HCT116 (cell line): Measurements from ENCODE around the gene MCAT. TPM values are rescaled to one million over a fixed set of nuclear protein-coding genes. Genes with fewer than 3 reads are reported as not detected.

Source experiments
- ATAC-seq: fragments of 200-7000 bp; cut with Tn5 transposase; 2 replicates; pipeline ENCODE4 v1.9.1; 2020; ENCODE audit warnings: mild to moderate bottlenecking, moderate library complexity
- BruUV-seq: library from RNA; stranded (reverse); fragments of 400-500 nt; replicated peaks from 2 replicates; lab custom pipeline; 2021; lab: Mats Ljungman, UMichigan
- CTCF ChIA-PET: fragments of 300-600 bp; sonication (Branson Sonifier 250); formaldehyde crosslinking; loops from one replicate; lab custom pipeline; 2021; ENCODE audit warnings: antibody characterized with exemption; lab: Charles Lee
- POLR2A ChIA-PET: fragments of 300-600, 350-600 bp; sonication (Branson Sonifier 250); formaldehyde crosslinking; loops from one replicate; lab custom pipeline; 2021; ENCODE audit warnings: antibody characterized with exemption; lab: Charles Lee
- RAD21 ChIA-PET, 2 experiments: fragments of 300-600 bp; sonication (Branson Sonifier 250); formaldehyde crosslinking; loops; one replicate each; lab custom pipeline; 2023; ENCODE audit warnings: low total read pairs in 2 of 2; ENCODE audit not compliant: uncharacterized antibody in 2 of 2, unreplicated experiment in 2 of 2, low non-redundant PET in 1 of 2; lab: Charles Lee
- DNase-seq: peaks from one replicate; pipeline ENCODE4 v3.0.0-alpha.2; 2010; ENCODE audit warnings: low read depth, low spot score
- H2AFZ ChIP-seq: fragments of 200-600 bp; shearing (Covaris generic), sonication (generic); 2 replicates; pipeline ENCODE4 v1.6.1; 2017; ENCODE audit warnings: low read depth, mixed run types, mixed read lengths, antibody characterized with exemption, low read length; ENCODE audit not compliant: poor library complexity, severe bottlenecking
- H3K27ac ChIP-seq: 2 replicates; pipeline ENCODE4 v1.5.1; 2012; ENCODE audit warnings: low read depth, low read length
- H3K27me3 ChIP-seq: fragments of 200-600 bp; sonication (generic); 2 replicates; pipeline ENCODE4 v1.6.1; 2016; ENCODE audit warnings: mixed run types, low read length, mixed read lengths; ENCODE audit not compliant: insufficient read depth
- H3K36me3 ChIP-seq, 2 experiments: fragments of 200-500 bp in 1 of 2; fragments of 200-600 bp in 1 of 2; sonication (Bioruptor generic) in 1 of 2; sonication (generic) in 1 of 2; 2 replicates each; pipeline versions ENCODE4 v1.5.1 to v1.6.1; 2014 to 2016; ENCODE audit warnings: low read length in 2 of 2, inconsistent platforms in 1 of 2, mixed read lengths in 1 of 2, mixed run types in 1 of 2; ENCODE audit not compliant: insufficient read depth in 2 of 2, control insufficient read depth in 1 of 2
- H3K4me1 ChIP-seq, 2 experiments: fragments of 200-600 bp in 1 of 2; sonication (generic) in 1 of 2; 2 replicates each; pipeline versions ENCODE4 v1.5.1 to v1.6.1; 2012 to 2017; ENCODE audit warnings: low read length in 2 of 2, inconsistent platforms in 1 of 2, mild to moderate bottlenecking in 1 of 2, mixed read lengths in 1 of 2, mixed run types in 1 of 2, moderate library complexity in 1 of 2; ENCODE audit not compliant: insufficient read depth in 2 of 2, control insufficient read depth in 1 of 2
- H3K4me2 ChIP-seq: fragments of 200-600 bp; sonication (generic); 2 replicates; pipeline ENCODE4 v1.6.1; 2017; ENCODE audit warnings: mixed run types, low read length, mixed read lengths
- H3K4me3 ChIP-seq, 2 experiments: fragments of 200-600 bp in 1 of 2; sonication (generic) in 1 of 2; replicated peaks in 1 of 2; 2 replicates each; pipeline ENCODE4 v1.5.1; 2011 to 2016; ENCODE audit warnings: low read length in 2 of 2, control low read depth in 1 of 2, low read depth in 1 of 2, mild to moderate bottlenecking in 1 of 2, mixed read lengths in 1 of 2, mixed run types in 1 of 2
- H3K79me2 ChIP-seq: fragments of 200-600 bp; sonication (generic); 2 replicates; pipeline ENCODE4 v1.6.1; 2017; ENCODE audit warnings: mild to moderate bottlenecking, mixed run types, low read length, moderate library complexity, mixed read lengths; ENCODE audit not compliant: insufficient read depth
- H3K9ac ChIP-seq: fragments of 200-600 bp; sonication (generic); 2 replicates; pipeline ENCODE4 v1.6.1; 2016; ENCODE audit warnings: low read length, mixed read lengths
- H3K9me2 ChIP-seq: fragments of 200-600 bp; sonication (generic), shearing (Covaris generic); 2 replicates; pipeline ENCODE4 v1.6.1; 2017; ENCODE audit warnings: mixed run types, mild to moderate bottlenecking, moderate library complexity; ENCODE audit not compliant: insufficient read depth
- H3K9me3 ChIP-seq, 2 experiments: fragments of 200-500 bp in 1 of 2; fragments of 200-600 bp in 1 of 2; sonication (Bioruptor generic) in 1 of 2; sonication (generic) in 1 of 2; 2 replicates each; pipeline ENCODE4 v1.6.1; 2014 to 2017; ENCODE audit warnings: low read length in 2 of 2, mixed read lengths in 2 of 2, inconsistent platforms in 1 of 2, low read depth in 1 of 2, mild to moderate bottlenecking in 1 of 2, mixed run types in 1 of 2, moderate library complexity in 1 of 2; ENCODE audit not compliant: control insufficient read depth in 1 of 2, insufficient read depth in 1 of 2
- H4K20me1 ChIP-seq: fragments of 200-600 bp; sonication (generic), shearing (Covaris generic); 2 replicates; pipeline ENCODE4 v1.6.1; 2017; ENCODE audit warnings: mixed run types, mild to moderate bottlenecking, moderate library complexity; ENCODE audit not compliant: insufficient read depth
- CBX3 ChIP-seq: IDR thresholded peaks from 2 replicates; pipeline ENCODE4 v1.6.1; 2012; ENCODE audit warnings: low read depth
- EGR1 ChIP-seq: IDR thresholded peaks from 2 replicates; pipeline ENCODE4 v1.6.1; 2012; ENCODE audit warnings: low read depth
- ELF1 ChIP-seq: IDR thresholded peaks from 2 replicates; pipeline ENCODE4 v1.6.1; 2012; ENCODE audit warnings: low read depth, borderline replicate concordance
- EZH2 ChIP-seq: fragments of 200-600 bp; sonication (generic); IDR thresholded peaks from 2 replicates; pipeline ENCODE4 v1.6.1; 2017; ENCODE audit warnings: antibody characterized with exemption, mixed run types
- EZH2phosphoT487 ChIP-seq: fragments of 200-600 bp; IDR thresholded peaks from 2 replicates; pipeline ENCODE4 v1.6.1; 2018; ENCODE audit warnings: antibody characterized with exemption, borderline replicate concordance
- FOSL1 ChIP-seq: IDR thresholded peaks from 2 replicates; pipeline ENCODE4 v1.6.1; 2012; ENCODE audit warnings: low read depth
- JUND ChIP-seq: IDR thresholded peaks from 2 replicates; pipeline ENCODE4 v1.6.1; 2012
- POLR2A ChIP-seq: IDR thresholded peaks from 2 replicates; pipeline ENCODE4 v1.7.0; 2011; ENCODE audit warnings: borderline replicate concordance; ENCODE audit not compliant: insufficient read depth, insufficient read length; ENCODE audit errors: extremely low read depth
- RAD21 ChIP-seq: IDR thresholded peaks from 2 replicates; pipeline ENCODE4 v1.6.1; 2012; ENCODE audit warnings: low read depth, mild to moderate bottlenecking
- SIN3A ChIP-seq: IDR thresholded peaks from 2 replicates; pipeline ENCODE4 v1.6.1; 2012; ENCODE audit warnings: low read depth
- SP1 ChIP-seq: IDR thresholded peaks from 2 replicates; pipeline ENCODE4 v1.6.1; 2012; ENCODE audit warnings: low read depth
- SRF ChIP-seq: IDR thresholded peaks from 2 replicates; pipeline ENCODE4 v1.6.1; 2012; ENCODE audit warnings: low read depth
- TCF7L2 ChIP-seq: IDR thresholded peaks from 2 replicates; pipeline ENCODE4 v1.7.0; 2011; ENCODE audit warnings: borderline replicate concordance, inconsistent platforms; ENCODE audit not compliant: insufficient read depth, insufficient read length; ENCODE audit errors: extremely low read depth
- ZFX ChIP-seq: fragments of 450-650 bp; IDR thresholded peaks from 2 replicates; pipeline ENCODE4 v1.6.1; 2017
- ZNF274 ChIP-seq: fragments of 200-500 bp; sonication (Bioruptor generic); IDR thresholded peaks from 2 replicates; pipeline ENCODE4 v1.6.1; 2014; ENCODE audit warnings: mild to moderate bottlenecking, low read depth, low read length, inconsistent platforms
- intact Hi-C: fragments of 100-400 bp; cut with micrococcal nuclease; formaldehyde crosslinking; loops from 2 replicates; pipeline ENCODE4 v1.10.0; 2022
- total RNA-seq: library from RNA; stranded (reverse); gene quantifications from one replicate; pipeline ENCODE4 v1.2.1, GENCODE V29; 2021; ENCODE audit not compliant: unreplicated experiment
- TF ChIP-seq, protein P1 (sequence below): IDR thresholded peaks from 2 replicates; pipeline ENCODE4 v1.6.1; 2012; ENCODE audit warnings: low read depth
- TF ChIP-seq, protein P2 (sequence below), 3 experiments: fragments of 200-600 bp in 1 of 3; sonication (generic) in 1 of 3; IDR thresholded peaks in 2 of 3; conservative IDR thresholded peaks in 1 of 3; 2 replicates each; pipeline ENCODE4 v1.5.1; 2012 to 2017; ENCODE audit warnings: low read depth in 2 of 3, low read length in 2 of 3, antibody characterized with exemption in 1 of 3, borderline replicate concordance in 1 of 3, control low read depth in 1 of 3, mild to moderate bottlenecking in 1 of 3, mixed read lengths in 1 of 3, mixed run types in 1 of 3, moderate library complexity in 1 of 3; ENCODE audit not compliant: insufficient read depth in 1 of 3
- TF ChIP-seq, protein P3 (sequence below): IDR thresholded peaks from 2 replicates; pipeline ENCODE4 v1.6.1; 2012
- TF ChIP-seq, protein P4 (sequence below): IDR thresholded peaks from 2 replicates; pipeline ENCODE4 v1.6.1; 2012

Gene MCAT
- total RNA-seq, 1 experiment from 2014 or later: 34.8 TPM

DNA sequence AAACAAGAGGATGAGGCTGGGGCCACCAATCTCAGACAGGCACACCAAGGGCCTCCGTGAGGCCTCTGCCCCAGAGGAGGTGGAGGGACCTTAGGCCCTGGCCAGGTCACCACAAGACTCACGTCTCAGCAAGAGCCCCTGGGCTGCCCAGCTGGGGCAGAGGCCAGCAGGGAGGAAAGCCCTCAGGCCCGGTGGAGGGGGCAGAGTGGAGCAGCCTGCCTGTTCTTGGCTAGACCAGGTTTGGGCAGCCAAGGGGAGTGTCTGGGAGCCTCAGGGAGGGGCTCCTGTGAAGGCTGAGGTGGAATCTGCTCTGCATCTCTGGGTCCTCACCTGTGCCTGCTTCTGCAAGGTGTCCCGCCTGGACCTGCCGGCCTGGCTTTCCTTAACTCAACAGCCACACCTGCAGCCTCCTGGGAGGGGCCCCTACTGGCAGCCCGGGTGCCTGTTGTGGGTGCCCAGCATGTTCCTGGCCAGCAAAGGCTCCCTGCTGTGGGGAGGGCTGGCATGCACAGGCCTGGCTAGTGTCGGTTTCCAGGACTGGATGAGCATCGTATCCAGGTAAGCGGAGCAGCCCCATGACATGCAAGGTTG, 31.8 kb upstream of the MCAT start:
- no peak overlapping the region for H3K27ac ChIP-seq
- intact Hi-C loops: no loop called here
- no peaks in the 10 kb centered on the region for H3K79me2 ChIP-seq
- H3K9me3 ChIP-seq: no peaks in the 10 kb centered on the region
- H2AFZ ChIP-seq: no peak overlapping the region
- no peaks in the 10 kb centered on the region for H3K9me2 ChIP-seq
- H4K20me1 ChIP-seq: no peaks in the 10 kb centered on the region
- H3K36me3 ChIP-seq: peaks cover 24 to 67% of the 10 kb centered on the region in 2 experiments
- H3K4me1 ChIP-seq: no peaks in the 10 kb centered on the region
- H3K4me2 ChIP-seq: no peak overlapping the region
- TF ChIP-seq FOSL1 (no peak), ZNF274 (no peak), JUND (no peak), CBX3 (no peak), POLR2A (no peak), SRF (no peak), ELF1 (no peak), TCF7L2 (no peak), ZFX (no peak), SP1 (no peak), SIN3A (no peak), EGR1 (no peak), EZH2 (no peak), RAD21 (no peak), EZH2phosphoT487 (no peak)
- TF ChIP-seq, protein P1, sequence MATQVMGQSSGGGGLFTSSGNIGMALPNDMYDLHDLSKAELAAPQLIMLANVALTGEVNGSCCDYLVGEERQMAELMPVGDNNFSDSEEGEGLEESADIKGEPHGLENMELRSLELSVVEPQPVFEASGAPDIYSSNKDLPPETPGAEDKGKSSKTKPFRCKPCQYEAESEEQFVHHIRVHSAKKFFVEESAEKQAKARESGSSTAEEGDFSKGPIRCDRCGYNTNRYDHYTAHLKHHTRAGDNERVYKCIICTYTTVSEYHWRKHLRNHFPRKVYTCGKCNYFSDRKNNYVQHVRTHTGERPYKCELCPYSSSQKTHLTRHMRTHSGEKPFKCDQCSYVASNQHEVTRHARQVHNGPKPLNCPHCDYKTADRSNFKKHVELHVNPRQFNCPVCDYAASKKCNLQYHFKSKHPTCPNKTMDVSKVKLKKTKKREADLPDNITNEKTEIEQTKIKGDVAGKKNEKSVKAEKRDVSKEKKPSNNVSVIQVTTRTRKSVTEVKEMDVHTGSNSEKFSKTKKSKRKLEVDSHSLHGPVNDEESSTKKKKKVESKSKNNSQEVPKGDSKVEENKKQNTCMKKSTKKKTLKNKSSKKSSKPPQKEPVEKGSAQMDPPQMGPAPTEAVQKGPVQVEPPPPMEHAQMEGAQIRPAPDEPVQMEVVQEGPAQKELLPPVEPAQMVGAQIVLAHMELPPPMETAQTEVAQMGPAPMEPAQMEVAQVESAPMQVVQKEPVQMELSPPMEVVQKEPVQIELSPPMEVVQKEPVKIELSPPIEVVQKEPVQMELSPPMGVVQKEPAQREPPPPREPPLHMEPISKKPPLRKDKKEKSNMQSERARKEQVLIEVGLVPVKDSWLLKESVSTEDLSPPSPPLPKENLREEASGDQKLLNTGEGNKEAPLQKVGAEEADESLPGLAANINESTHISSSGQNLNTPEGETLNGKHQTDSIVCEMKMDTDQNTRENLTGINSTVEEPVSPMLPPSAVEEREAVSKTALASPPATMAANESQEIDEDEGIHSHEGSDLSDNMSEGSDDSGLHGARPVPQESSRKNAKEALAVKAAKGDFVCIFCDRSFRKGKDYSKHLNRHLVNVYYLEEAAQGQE: no peak
- TF ChIP-seq, protein P2, sequence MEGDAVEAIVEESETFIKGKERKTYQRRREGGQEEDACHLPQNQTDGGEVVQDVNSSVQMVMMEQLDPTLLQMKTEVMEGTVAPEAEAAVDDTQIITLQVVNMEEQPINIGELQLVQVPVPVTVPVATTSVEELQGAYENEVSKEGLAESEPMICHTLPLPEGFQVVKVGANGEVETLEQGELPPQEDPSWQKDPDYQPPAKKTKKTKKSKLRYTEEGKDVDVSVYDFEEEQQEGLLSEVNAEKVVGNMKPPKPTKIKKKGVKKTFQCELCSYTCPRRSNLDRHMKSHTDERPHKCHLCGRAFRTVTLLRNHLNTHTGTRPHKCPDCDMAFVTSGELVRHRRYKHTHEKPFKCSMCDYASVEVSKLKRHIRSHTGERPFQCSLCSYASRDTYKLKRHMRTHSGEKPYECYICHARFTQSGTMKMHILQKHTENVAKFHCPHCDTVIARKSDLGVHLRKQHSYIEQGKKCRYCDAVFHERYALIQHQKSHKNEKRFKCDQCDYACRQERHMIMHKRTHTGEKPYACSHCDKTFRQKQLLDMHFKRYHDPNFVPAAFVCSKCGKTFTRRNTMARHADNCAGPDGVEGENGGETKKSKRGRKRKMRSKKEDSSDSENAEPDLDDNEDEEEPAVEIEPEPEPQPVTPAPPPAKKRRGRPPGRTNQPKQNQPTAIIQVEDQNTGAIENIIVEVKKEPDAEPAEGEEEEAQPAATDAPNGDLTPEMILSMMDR (IDR thresholded peaks at IDR 0.05 in 2 of 3, conservative IDR thresholded peaks at IDR 0.05 in 1 of 3; ENCODE audit: borderline replicate concordance in 1 of 3, insufficient read depth in 1 of 3, low read depth in 2 of 3, low read length in 2 of 3): no peak
- TF ChIP-seq, protein P3, sequence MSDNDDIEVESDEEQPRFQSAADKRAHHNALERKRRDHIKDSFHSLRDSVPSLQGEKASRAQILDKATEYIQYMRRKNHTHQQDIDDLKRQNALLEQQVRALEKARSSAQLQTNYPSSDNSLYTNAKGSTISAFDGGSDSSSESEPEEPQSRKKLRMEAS: no peak
- TF ChIP-seq, protein P4, sequence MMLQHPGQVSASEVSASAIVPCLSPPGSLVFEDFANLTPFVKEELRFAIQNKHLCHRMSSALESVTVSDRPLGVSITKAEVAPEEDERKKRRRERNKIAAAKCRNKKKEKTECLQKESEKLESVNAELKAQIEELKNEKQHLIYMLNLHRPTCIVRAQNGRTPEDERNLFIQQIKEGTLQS: no peak
- ChIA-PET CTCF (no interaction called here), RAD21 (no interaction called here), POLR2A (no interaction called here)
- no peak for DNase-seq
- ATAC-seq: no peak
- H3K9ac ChIP-seq: no peak overlapping the region
- H3K4me3 ChIP-seq: no peak overlapping the region
- H3K27me3 ChIP-seq: no peaks in the 10 kb centered on the region
- BruUV-seq: no TSS peak
